ENCODE results near the gene SALL4.

GRCh38 chr20:51800872-51801121, 1.5 kb downstream of the SALL4 start:
- no peak for TF ChIP-seq BACH2 (CRISPR knock-in tag; IDR thresholded peaks at IDR 0.05; ENCODE audit: borderline replicate concordance)
- no peak for TF ChIP-seq PATZ1 (CRISPR knock-in tag; IDR thresholded peaks at IDR 0.05; ENCODE audit: borderline replicate concordance)
- no peak for TF ChIP-seq CREB5 (CRISPR knock-in tag; IDR thresholded peaks at IDR 0.05; ENCODE audit: low read depth)
- TF ChIP-seq ZNF8 (CRISPR knock-in tag; IDR thresholded peaks at IDR 0.05): no peak
- no peak for TF ChIP-seq ZC3H10 (CRISPR knock-in tag; IDR thresholded peaks at IDR 0.05)
- TF ChIP-seq TSHZ2 (CRISPR knock-in tag; IDR thresholded peaks at IDR 0.05): no peak
- TF ChIP-seq PPARA (CRISPR knock-in tag; IDR thresholded peaks at IDR 0.05; ENCODE audit: borderline replicate concordance): no peak
- no peak for TF ChIP-seq ZFP3 (CRISPR knock-in tag; IDR thresholded peaks at IDR 0.05)

Data from SK-N-SH treated with all-trans-retinoic acid at 6 μM for 48 hours (cell line).